ENCODE results near the gene ZNF525. TPM values are rescaled to one million over a fixed set of nuclear protein-coding genes. Genes with fewer than 3 reads are reported as not detected.
"Not testable (repeated sequence)": the region's sequence is repeated elsewhere in the genome, so short reads cannot be mapped to it uniquely, and the experiment has no call there.

Gene ZNF525
- total RNA-seq (2014; rRNA removed; shearing (Covaris generic)), result 11.3 and 23.6 TPM in 2 replicates

DNA sequence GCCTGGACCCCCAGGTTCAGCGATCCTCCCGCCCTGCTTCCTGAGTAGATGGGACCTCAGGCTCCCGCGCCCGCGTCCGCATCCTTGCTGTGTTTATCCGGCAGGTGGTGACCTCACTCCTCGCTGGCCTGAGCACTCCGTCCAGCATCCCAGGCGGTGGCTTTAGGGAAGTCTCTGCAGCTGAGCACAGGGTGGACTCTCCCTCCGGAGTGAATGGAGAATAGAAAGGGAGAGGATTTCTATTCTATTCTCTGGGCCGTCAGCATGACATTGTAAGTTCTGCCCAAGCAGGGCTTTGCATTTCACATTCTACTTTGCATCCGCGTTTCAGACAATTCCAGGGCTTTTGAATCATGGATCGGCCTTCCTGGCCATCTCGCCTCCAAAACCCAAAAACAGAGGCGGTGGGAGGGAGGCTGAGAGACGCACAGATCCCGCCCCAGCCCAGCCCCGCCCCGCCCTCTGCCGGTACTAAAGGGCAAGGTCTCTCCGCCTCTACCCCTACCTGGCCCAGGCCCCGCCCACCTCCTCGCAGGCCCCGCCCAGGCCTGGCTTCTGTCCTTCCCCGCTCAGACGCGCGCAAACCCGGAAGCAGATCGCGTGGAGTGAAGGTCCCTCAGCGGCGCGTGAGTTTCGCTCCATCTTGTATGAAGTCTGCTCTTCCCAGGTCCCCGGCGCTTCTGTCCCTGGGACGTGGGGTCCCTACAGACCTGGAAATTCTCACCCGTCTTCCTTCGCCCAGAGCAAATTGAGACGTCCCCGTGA lies at the start of gene ZNF525:
Gene ZNF525 (plus strand): TSS at position 572 of the 765 bp plus-strand sequence. CDS start 6,577 bp downstream, outside the sequence.
- DNase-seq, result peak; percentile 98
- Histone ChIP-seq H3K36me3 (replicated peaks; ENCODE audit: control insufficient read depth, insufficient read depth, low read length) (no peaks in the 10 kb centered on the region), H3K4me3 (ENCODE audit: insufficient read depth, low read depth, low read length) (peak within 1 kb of the TSS; percentile 82), H3K27me3 (ENCODE audit: control insufficient read depth, insufficient read depth, low read length) (no peaks in the 10 kb centered on the region)

DNA sequence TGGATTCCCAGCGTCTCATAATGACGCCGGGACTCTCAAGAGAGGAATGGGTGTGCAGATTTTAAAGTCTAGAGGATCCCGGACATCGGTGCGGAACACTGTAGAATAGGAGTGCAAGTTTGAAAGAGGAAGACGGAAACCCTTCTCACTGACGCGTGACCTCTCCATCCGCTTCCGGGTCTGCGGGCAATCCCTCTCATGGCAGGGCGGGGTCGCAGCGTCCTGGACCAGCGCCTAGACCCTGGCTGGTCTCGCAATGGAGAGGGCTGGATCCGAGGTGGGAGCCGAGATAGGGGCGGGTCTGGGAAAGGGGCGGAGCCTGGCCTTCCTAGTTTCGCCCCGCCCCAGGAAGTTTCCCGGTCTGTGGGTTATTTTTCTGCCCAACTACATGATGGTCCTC lies 36.5 kb upstream of the ZNF525 start:
- Histone ChIP-seq H3K27me3 (ENCODE audit: control insufficient read depth, insufficient read depth, low read length) (no peaks in the 10 kb centered on the region), H3K36me3 (replicated peaks; ENCODE audit: control insufficient read depth, insufficient read depth, low read length) (no peaks in the 10 kb centered on the region), H3K4me3 (ENCODE audit: insufficient read depth, low read depth, low read length) (no peak overlapping the region)
- DNase-seq, result peak; percentile 55

DNA sequence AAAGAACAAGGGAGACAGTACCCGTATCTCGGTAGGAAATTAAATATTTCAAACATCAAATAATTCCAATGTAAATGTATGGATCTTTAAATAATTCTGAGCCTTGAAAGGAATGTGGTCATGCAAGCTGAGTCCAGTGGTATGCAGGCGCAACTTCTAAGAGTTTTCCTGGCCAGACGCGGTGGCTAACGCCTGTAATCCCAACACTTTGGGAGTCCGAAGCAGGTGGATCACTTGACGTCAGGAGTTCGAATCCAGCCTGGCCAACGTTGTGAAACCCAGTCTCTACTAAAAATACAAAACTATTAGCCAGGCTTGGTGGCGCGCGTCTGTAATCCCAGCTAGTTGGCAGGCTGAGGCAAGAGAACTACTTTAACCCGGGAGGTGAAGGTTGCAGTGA lies 33.0 kb upstream of the ZNF525 start:
- Histone ChIP-seq H3K27me3 (ENCODE audit: control insufficient read depth, insufficient read depth, low read length) (no peaks in the 10 kb centered on the region), H3K4me3 (ENCODE audit: insufficient read depth, low read depth, low read length) (no peak overlapping the region), H3K36me3 (replicated peaks; ENCODE audit: control insufficient read depth, insufficient read depth, low read length) (no peaks in the 10 kb centered on the region)
- no peak for DNase-seq

DNA sequence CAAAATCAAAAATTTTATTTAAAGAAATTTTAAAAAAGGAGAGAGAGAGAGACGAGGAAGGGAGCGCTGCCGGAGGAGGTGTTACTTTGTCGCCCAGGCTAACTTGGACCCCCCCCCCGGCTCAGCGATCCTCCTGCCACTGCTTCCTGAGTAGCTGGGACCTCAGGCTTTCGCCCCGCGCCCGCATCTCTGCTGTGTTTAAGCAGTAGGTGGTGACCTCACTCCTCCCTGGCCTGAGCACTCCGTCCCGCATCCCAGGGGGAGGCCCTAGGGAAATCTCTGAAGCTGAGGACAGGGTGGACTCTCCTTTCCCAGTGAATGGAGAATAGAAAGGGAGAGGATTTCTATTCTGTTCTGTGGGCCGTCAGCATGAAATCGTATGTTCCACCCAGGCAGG lies 32.4 kb upstream of the ZNF525 start:
- Histone ChIP-seq H3K27me3 (ENCODE audit: control insufficient read depth, insufficient read depth, low read length) (no peaks in the 10 kb centered on the region), H3K4me3 (ENCODE audit: insufficient read depth, low read depth, low read length) (peak overlapping the region; percentile 41), H3K36me3 (replicated peaks; ENCODE audit: control insufficient read depth, insufficient read depth, low read length) (no peaks in the 10 kb centered on the region)
- peak; percentile 68 for DNase-seq

DNA sequence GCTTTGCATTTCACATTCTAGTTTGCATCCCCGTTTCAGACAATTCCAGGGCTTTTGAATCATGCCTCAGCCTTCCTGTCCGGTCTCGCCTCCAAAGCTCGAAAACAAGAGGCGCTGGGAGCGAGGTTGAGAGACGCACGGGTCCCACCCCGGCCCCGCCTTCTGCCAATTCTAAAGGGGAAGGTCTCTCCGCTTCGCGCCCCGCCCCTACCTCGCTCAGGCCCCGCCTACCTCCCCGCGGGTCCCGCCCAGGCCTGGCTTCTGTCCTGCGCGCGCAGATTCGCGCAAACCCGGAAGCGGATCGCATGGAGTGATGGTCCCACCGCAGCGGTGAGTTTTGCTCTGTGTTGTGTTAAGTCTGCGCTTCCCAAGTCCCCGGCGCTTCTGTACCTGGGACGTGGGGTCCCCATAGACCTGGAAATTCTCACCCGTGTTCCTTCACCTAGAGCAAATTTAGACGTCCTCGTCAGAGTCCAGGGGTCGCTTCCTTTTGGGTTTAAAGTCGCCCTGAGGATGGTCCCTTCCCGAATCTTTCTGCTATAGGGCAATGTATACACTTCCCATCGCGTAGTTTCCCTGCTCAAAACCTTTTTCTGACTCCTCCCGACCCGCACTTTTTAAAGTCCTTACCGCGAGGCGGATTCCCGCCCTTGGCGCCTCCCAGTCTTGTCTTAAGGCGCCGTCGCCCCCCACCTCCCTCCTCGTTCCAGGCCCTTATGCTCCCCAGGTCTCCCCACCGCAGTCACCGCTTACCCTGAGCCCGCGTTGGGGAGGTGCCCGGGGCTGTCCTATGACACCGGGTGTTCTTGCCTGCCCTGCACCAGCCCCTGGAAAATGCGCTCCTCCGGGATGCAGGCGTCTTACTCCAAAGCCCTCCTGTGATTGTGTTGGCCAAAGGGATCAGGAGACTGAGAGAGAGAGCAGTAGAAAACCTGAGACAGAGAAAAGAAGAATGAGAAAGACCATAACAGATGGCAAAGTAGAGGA lies 31.7 kb upstream of the ZNF525 start, which contains the start of gene ZNF845:
Gene ZNF845 (plus strand): TSS at position 287 of the 987 bp plus-strand sequence. CDS start 7,559 bp downstream, outside the sequence.
- Histone ChIP-seq H3K27me3 (ENCODE audit: control insufficient read depth, insufficient read depth, low read length) (no peaks in the 10 kb centered on the region), H3K36me3 (replicated peaks; ENCODE audit: control insufficient read depth, insufficient read depth, low read length) (no peaks in the 10 kb centered on the region), H3K4me3 (ENCODE audit: insufficient read depth, low read depth, low read length) (peak within 1 kb of the TSS; percentile 88)
- peak; percentile 94 for DNase-seq

DNA sequence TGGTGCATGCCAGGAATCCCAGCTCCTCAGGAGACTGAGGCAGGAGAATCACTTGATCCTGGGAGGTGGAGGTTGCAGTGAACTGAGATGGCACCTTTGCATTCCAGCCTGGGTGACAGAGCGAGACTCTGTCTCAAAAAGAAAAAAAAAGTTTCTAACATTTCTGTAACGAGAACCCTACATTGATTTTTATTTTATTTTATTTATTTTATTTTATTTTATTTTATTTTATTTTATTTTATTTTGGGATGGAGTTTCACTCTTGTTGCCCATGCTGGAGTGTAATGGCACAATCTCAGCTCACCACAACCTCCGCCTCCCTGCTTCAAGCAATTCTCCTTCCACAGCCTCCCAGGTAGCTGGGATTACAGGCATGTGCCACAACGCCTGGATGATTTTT lies 21.1 kb upstream of the ZNF525 start:
- H3K27me3 ChIP-seq (ENCODE audit: control insufficient read depth, insufficient read depth, low read length); H3K36me3 ChIP-seq (replicated peaks; ENCODE audit: control insufficient read depth, insufficient read depth, low read length); DNase-seq; H3K4me3 ChIP-seq (ENCODE audit: insufficient read depth, low read depth, low read length): not testable (repeated sequence)

DNA sequence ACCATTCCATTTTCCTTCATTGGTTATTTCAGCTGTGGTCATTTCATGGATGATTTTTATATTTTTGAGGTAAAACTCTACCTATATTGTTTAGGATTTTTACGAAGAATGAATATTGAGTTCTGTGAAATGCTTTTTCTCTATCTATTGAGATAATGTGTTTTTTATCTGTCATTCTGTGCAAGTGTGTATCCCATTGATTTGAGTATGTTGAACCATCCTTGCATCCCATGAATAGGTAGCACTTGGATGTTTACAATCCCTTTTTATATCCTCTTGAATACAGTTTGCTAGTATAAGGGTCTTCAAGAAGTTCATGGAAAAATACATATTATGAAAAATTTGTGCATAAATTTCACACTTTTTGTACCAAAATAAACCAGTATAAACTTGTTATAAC lies 9.8 kb upstream of the ZNF525 start:
- no peak overlapping the region for H3K4me3 ChIP-seq (ENCODE audit: insufficient read depth, low read depth, low read length)
- no peak for DNase-seq
- no peaks in the 10 kb centered on the region for H3K27me3 ChIP-seq (ENCODE audit: control insufficient read depth, insufficient read depth, low read length)
- peaks cover 10% of the 10 kb centered on the region for H3K36me3 ChIP-seq (replicated peaks; ENCODE audit: control insufficient read depth, insufficient read depth, low read length)

DNA sequence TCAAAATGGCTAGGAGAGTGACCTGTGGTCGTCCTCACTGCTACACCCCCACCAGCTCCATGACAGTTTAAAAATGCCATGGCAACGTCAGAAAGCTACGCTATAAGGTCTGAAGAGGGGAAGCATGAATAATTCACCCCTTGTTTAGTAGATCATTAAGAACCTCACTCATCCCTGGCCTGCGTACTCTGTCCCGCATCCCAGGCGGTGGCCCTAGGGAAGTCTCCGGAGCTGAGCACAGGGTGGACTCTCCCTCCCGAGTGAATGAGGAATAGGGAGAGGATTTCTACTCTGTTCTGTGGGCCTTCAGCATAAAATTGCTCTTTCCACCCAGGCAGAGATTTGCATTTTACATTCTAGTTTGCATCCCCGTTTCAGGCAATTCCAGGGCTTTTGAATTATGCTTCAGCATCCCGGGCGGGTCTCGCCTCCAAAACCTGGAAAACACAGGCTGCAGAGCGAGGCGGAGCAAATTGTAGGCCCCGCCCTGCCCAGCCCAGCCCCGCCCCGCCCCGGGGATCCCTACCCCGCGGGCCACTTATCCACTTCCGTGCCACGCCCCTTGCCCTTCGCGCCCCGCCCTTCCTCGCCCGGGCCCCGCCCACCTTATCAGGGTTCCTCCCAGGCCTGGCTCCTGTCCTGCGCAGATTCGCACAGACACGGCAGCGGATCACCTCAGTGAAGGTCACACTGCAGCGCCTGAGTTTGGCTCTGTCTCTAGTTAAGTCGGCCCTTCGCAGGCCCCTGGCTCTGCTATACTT lies 7.5 kb upstream of the ZNF525 start:
- DNase-seq, result peak; percentile 56

DNA sequence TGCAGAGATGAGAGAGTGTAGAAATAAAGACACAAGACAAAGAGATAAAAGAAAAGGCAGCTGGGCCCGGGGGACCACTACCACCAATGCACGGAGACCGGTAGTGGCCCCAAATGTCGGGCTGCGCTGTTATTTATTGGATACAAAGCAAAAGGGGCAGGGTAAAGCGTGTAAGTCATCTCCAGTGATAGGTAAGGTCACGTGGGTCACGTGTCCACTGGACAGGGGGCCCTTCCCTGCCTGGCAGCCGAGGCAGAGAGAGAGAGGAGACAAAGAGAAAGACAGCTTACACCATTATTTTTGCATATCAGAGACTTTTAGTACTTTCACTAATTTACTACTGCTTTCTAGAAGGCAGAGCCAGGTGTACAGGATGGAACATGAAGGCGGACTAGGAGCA lies 5.4 kb upstream of the ZNF525 start:
- H3K27me3 ChIP-seq (ENCODE audit: control insufficient read depth, insufficient read depth, low read length); H3K36me3 ChIP-seq (replicated peaks; ENCODE audit: control insufficient read depth, insufficient read depth, low read length); H3K4me3 ChIP-seq (ENCODE audit: insufficient read depth, low read depth, low read length); DNase-seq: not testable (repeated sequence)

More for the DNA sequence above, 7.5 kb upstream of the ZNF525 start:
- no peaks in the 10 kb centered on the region for H3K27me3 ChIP-seq (ENCODE audit: control insufficient read depth, insufficient read depth, low read length)
- no peaks in the 10 kb centered on the region; the same call in 1 of the 2 replicates for H3K36me3 ChIP-seq (replicated peaks; ENCODE audit: control insufficient read depth, insufficient read depth, low read length)
- no peak overlapping the region for H3K4me3 ChIP-seq (ENCODE audit: insufficient read depth, low read depth, low read length)

DNA sequence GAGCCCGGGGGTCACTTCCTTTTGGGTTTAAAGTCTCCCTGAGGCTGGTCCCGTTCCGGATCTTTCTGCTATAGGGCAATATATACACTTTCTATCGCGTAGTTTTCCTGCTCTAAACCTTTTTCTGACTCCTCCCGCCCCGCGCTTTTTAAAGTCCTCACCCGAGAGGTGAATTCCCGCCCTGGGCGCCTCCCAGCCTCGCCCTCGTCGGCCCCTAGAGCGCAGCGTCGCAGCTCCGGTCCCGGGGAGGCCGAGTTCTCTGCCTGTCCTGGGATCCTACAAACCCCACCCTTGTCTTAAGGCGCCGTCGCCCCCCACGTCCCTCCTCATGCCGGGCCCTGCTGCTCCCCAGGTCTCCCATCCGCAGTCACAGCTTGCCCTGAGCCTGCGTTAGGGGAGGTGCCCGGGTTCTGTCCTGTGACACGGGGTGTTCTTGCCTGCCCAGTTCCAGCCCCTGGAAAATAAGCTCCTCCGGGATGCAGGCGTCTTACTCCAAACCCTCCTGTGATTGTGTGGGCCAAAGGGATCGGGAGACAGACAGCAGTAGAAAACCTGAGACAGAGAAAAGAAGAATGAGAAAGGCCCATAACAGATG lies 491 bp downstream of the ZNF525 start:
- peak; percentile 68 for DNase-seq
- peak overlapping the region; percentile 82 for H3K4me3 ChIP-seq (ENCODE audit: insufficient read depth, low read depth, low read length)
- H3K36me3 ChIP-seq (replicated peaks; ENCODE audit: control insufficient read depth, insufficient read depth, low read length), result 0 out of 2 replicates have a peak, but pooled peaks cover 1% of the 10 kb centered on the region
- H3K27me3 ChIP-seq (ENCODE audit: control insufficient read depth, insufficient read depth, low read length), result no peaks in the 10 kb centered on the region

DNA sequence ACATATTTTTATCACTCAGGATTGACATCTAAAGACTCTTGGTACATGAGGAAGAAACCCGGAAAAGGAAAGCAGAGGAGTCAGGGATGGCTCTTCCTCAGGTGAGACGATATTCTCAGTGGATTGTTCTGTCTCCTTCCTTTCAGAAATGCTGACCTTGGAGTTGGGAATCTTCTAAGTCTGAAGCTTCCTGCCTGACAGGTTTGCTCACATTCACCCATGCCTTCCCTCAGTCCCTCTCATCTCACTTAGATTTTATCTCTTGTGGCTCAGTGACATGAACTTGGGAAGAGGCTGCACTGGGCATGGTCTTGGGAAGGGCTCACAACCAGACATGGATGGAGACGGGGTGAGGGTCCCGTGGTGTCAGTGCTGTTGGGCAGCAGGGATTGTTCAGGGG lies 6.7 kb downstream of the ZNF525 start:
- H3K4me3 ChIP-seq (ENCODE audit: insufficient read depth, low read depth, low read length), result no peak overlapping the region
- H3K36me3 ChIP-seq (replicated peaks; ENCODE audit: control insufficient read depth, insufficient read depth, low read length), result peaks cover 14% of the 10 kb centered on the region
- H3K27me3 ChIP-seq (ENCODE audit: control insufficient read depth, insufficient read depth, low read length), result no peaks in the 10 kb centered on the region
- no peak for DNase-seq

DNA sequence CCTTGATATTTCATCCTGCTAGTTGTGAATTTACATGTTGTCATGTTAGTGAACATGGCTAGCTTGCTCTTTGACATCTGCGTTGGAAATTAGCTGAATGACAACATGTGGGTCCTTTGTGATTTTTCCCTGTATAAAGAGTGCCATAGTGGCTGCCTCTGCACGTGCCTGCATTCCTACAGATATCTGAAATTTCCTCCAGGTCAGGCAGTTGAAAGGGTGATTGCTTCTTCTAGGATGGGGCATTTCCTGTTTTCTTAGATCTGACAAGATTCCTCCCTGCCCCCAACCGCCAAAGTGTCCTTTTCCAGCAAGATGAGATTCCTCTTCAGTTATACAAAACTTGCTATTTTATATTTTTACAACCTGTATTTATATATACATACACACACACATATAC lies 8.8 kb downstream of the ZNF525 start:
- Histone ChIP-seq H3K27me3 (ENCODE audit: control insufficient read depth, insufficient read depth, low read length) (no peaks in the 10 kb centered on the region), H3K36me3 (replicated peaks; ENCODE audit: control insufficient read depth, insufficient read depth, low read length) (peaks cover 23% of the 10 kb centered on the region), H3K4me3 (ENCODE audit: insufficient read depth, low read depth, low read length) (no peak overlapping the region)
- DNase-seq, result no peak

DNA sequence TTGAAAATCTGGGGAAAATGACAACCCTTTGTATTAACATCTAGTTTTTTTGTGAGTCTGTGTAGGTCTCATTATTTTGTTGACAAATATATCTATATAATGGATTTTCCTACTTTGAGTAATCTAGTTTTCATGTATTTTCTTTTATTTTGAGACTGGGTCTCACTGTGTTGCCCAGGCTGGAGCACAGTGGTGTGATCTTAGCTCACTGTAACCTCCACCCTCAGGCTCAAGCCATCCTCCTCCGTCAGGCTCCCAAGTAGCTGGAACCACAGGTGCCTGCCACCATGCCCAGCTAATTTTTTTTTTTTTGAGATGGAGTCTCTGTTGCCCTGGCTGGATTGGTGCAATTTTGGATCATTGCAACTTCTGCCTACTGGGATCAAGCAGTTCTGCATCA lies 9.2 kb downstream of the ZNF525 start:
- Histone ChIP-seq H3K36me3 (replicated peaks; ENCODE audit: control insufficient read depth, insufficient read depth, low read length) (peaks cover 23% of the 10 kb centered on the region), H3K27me3 (ENCODE audit: control insufficient read depth, insufficient read depth, low read length) (no peaks in the 10 kb centered on the region), H3K4me3 (ENCODE audit: insufficient read depth, low read depth, low read length) (no peak overlapping the region)
- no peak for DNase-seq

DNA sequence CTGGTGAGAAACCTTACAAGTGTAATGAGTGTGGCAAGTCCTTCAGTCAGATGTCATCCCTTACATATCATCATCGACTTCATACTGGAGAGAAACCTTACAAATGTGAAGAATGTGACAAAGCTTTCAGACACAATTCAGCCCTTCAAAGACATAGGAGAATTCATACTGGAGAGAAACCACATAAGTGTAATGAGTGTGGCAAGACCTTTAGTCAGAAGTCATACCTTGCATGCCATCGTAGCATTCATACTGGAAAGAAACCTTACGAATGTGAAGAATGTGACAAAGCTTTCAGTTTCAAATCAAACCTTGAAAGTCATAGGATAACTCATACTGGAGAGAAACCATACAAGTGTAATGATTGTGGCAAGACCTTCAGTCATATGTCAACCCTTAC lies 15.9 kb downstream of the ZNF525 start:
- Histone ChIP-seq H3K36me3 (replicated peaks; ENCODE audit: control insufficient read depth, insufficient read depth, low read length) (peaks cover 43% of the 10 kb centered on the region), H3K4me3 (ENCODE audit: insufficient read depth, low read depth, low read length) (no peak overlapping the region)

More for the DNA sequence above, 15.9 kb downstream of the ZNF525 start:
- no peak for DNase-seq
- H3K27me3 ChIP-seq (ENCODE audit: control insufficient read depth, insufficient read depth, low read length), result no peaks in the 10 kb centered on the region
